Natural killer cell (primary cell): ENCODE measurements around the gene RASA1. TPM values are rescaled to one million over a fixed set of nuclear protein-coding genes. Genes with fewer than 3 reads are reported as not detected.

ENCODE experiments used
- ATAC-seq, 3 donors: fragments of 150-1000 bp in 2 of 3; fragments of 200-7000 bp in 1 of 3; cut with Tn5 transposase; 1 replicate in 1 of 3; 2 replicates in 2 of 3; pipeline ENCODE4 v1.10.0; 2021; ENCODE audit warnings: mild to moderate bottlenecking in 2 of 3, moderate library complexity in 2 of 3
- DNase-seq, 2 donors: peaks; one replicate each; pipeline versions ENCODE4 v3.0.0 to v3.0.0-alpha.2; 2013 to 2021; ENCODE audit warnings: mixed read lengths in 1 of 2
- H3K27ac ChIP-seq: one replicate; pipeline ENCODE4 v1.5.1; 2013; ENCODE audit warnings: mild to moderate bottlenecking, low read length
- H3K27me3 ChIP-seq: one replicate; pipeline ENCODE4 v1.6.1; 2013; ENCODE audit warnings: low read length; ENCODE audit not compliant: control insufficient read depth, insufficient read depth
- H3K36me3 ChIP-seq: one replicate; pipeline ENCODE4 v1.6.1; 2013; ENCODE audit warnings: low read length; ENCODE audit not compliant: control insufficient read depth, insufficient read depth
- H3K4me1 ChIP-seq: one replicate; pipeline ENCODE4 v1.6.1; 2013; ENCODE audit warnings: low read length; ENCODE audit not compliant: control insufficient read depth, insufficient read depth
- H3K4me3 ChIP-seq: one replicate; pipeline ENCODE4 v1.5.1; 2013; ENCODE audit warnings: low read length
- H3K9me3 ChIP-seq: one replicate; pipeline ENCODE4 v1.6.1; 2013; ENCODE audit warnings: low read length; ENCODE audit not compliant: control insufficient read depth, insufficient read depth
- H3K27ac Mint-ChIP-seq, 2 donors: one replicate each; pipeline ENCODE4 v1.8.0; 2022; ENCODE audit warnings: mild to moderate bottlenecking in 2 of 2, mixed read lengths in 2 of 2, moderate library complexity in 1 of 2
- H3K27me3 Mint-ChIP-seq, 2 donors: one replicate each; pipeline ENCODE4 v1.8.0; 2022; ENCODE audit warnings: low read depth in 2 of 2, mixed read lengths in 2 of 2
- H3K36me3 Mint-ChIP-seq: one replicate; pipeline ENCODE4 v1.8.0; 2022; ENCODE audit warnings: mixed read lengths
- H3K4me1 Mint-ChIP-seq, 2 donors: one replicate each; pipeline ENCODE4 v1.8.0; 2022; ENCODE audit warnings: mixed read lengths in 2 of 2
- H3K4me3 Mint-ChIP-seq: one replicate; pipeline ENCODE4 v1.8.0; 2022; ENCODE audit warnings: mild to moderate bottlenecking, moderate library complexity, mixed read lengths
- H3K9me3 Mint-ChIP-seq, 2 donors: one replicate each; pipeline ENCODE4 v1.8.0; 2022; ENCODE audit warnings: mixed read lengths in 2 of 2
- CTCF ChIP-seq: fragments of 200-600 bp; IDR thresholded peaks from one replicate; pipeline ENCODE4 v1.8.0; 2022; ENCODE audit warnings: antibody characterized with exemption
- WGBS: methylation state at CpG from one replicate; pipeline ENCODE4 v1.1.7; 2013; ENCODE audit warnings: missing lambda C conversion rate; ENCODE audit not compliant: insufficient coverage; 5-methylcytosine and 5-hydroxymethylcytosine counted together
- intact Hi-C: fragments of 100-400 bp; cut with micrococcal nuclease; formaldehyde crosslinking; loops from one replicate; pipeline ENCODE4 v1.14.2; 2022
- total RNA-seq, 4 donors: library from RNA; stranded (reverse); fragments of 120-200 nt in 1 of 4; gene quantifications; one replicate each; pipeline versions ENCODE4 v1.2.3 to v1.2.4, GENCODE V29; 2013 to 2022

The RASA1 gene
- total RNA-seq, 3 donors from 2014 or later (not counting 1 experiment from before 2014, with no cell fraction given): 20.3 to 26.5 (median 21.2) TPM

GRCh38 chr5:87437724-87438123 is 170.0 kb downstream of the RASA1 start:
- no peaks in the 10 kb centered on the region for H3K36me3 ChIP-seq
- no peaks in the 10 kb centered on the region for H3K9me3 ChIP-seq
- intact Hi-C loops: loop anchor here (10.0 kb wide), 1 partner anchor 1257 kb away; no protein-coding TSS in a partner anchor
- H3K27ac Mint-ChIP-seq: no peak overlapping the region
- no peak for ATAC-seq
- no peak for TF ChIP-seq CTCF
- H3K27ac ChIP-seq: no peak overlapping the region
- H3K27me3 Mint-ChIP-seq: peaks cover 14 to 28% of the 10 kb centered on the region in 2 donors
- H3K4me3 ChIP-seq: no peak overlapping the region
- no peak for DNase-seq
- no peaks in the 10 kb centered on the region for H3K36me3 Mint-ChIP-seq
- no CpG with 5 or more reads among the region's 1 CpG for WGBS
- no peaks in the 10 kb centered on the region for H3K4me1 ChIP-seq
- H3K27me3 ChIP-seq: no peaks in the 10 kb centered on the region
- no peak overlapping the region for H3K4me3 Mint-ChIP-seq
- no peaks in the 10 kb centered on the region for H3K9me3 Mint-ChIP-seq
- H3K4me1 Mint-ChIP-seq: no peaks in the 10 kb centered on the region

DNA sequence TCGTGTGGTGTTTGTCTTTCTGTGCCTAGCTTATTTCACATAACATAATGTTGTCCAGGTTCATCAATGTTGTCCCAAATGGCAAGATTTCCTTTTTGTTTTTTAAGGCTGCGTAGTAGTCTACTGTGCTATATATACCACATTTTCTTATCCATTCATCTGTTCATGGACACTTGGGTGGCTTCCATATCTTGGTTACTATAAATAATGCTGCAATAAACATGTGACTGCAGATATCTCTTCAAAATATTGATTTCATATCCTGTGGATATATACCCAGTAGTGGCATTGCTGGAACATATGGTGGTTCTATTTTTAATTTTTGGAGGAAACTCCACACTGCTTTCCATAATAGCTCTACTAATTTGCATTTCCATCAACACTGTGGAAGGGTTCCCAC is 170.5 kb downstream of the RASA1 start:
- Mint-ChIP-seq H3K9me3 (no peaks in the 10 kb centered on the region), H3K36me3 (no peaks in the 10 kb centered on the region), H3K27ac (no peak overlapping the region), H3K4me1 (no peaks in the 10 kb centered on the region), H3K4me3 (no peak overlapping the region), H3K27me3 (peaks cover 19 to 33% of the 10 kb centered on the region in 2 donors)
- H3K27me3 ChIP-seq: no peaks in the 10 kb centered on the region
- WGBS: 92% methylated on average over 2 of the region's 2 CpGs
- no peak overlapping the region for H3K4me3 ChIP-seq
- no peak for TF ChIP-seq CTCF
- H3K36me3 ChIP-seq: no peaks in the 10 kb centered on the region
- H3K27ac ChIP-seq: no peak overlapping the region
- no peak for ATAC-seq
- no peak for DNase-seq
- no peaks in the 10 kb centered on the region for H3K9me3 ChIP-seq
- intact Hi-C loops: loop anchor here (10.0 kb wide), 1 partner anchor 1257 kb away; no protein-coding TSS in a partner anchor
- H3K4me1 ChIP-seq: no peaks in the 10 kb centered on the region

Other genes starting within 250 kb of the RASA1 start
- gene CCNH, start 145.0 kb downstream of the RASA1 start, total RNA-seq: 100 to 1,000 TPM; 171 to 305 (median 268) TPM